Effector memory CD8-positive, alpha-beta T cell (primary cell): Measurements from ENCODE around the gene RREB1.

Experiments used
- ATAC-seq: fragments of 150-1000 bp; cut with Tn5 transposase; replicated peaks from 2 replicates; pipeline ENCODE4 v1.10.0; 2021; ENCODE audit warnings: mild to moderate bottlenecking, moderate library complexity
- DNase-seq, 3 experiments: peaks; one replicate each; pipeline ENCODE4 v3.0.0; 2021
- H3K27ac Mint-ChIP-seq, 2 donors: one replicate each; pipeline ENCODE4 v1.8.0; 2022; ENCODE audit warnings: mild to moderate bottlenecking in 2 of 2, mixed read lengths in 2 of 2, moderate library complexity in 2 of 2
- H3K27me3 Mint-ChIP-seq, 2 donors: one replicate each; pipeline ENCODE4 v1.8.0; 2022; ENCODE audit warnings: mixed read lengths in 2 of 2
- H3K36me3 Mint-ChIP-seq: one replicate; pipeline ENCODE4 v1.8.0; 2022; ENCODE audit warnings: mild to moderate bottlenecking, moderate library complexity, mixed read lengths; ENCODE audit not compliant: insufficient read depth
- H3K4me1 Mint-ChIP-seq, 2 donors: one replicate each; pipeline ENCODE4 v1.8.0; 2022; ENCODE audit warnings: low read depth in 2 of 2, mixed read lengths in 2 of 2
- H3K4me3 Mint-ChIP-seq, 2 donors: one replicate each; pipeline ENCODE4 v1.8.0; 2022; ENCODE audit warnings: mild to moderate bottlenecking in 2 of 2, mixed read lengths in 2 of 2, moderate library complexity in 2 of 2
- H3K9me3 Mint-ChIP-seq, 2 donors: one replicate each; pipeline ENCODE4 v1.8.0; 2022; ENCODE audit warnings: mixed read lengths in 2 of 2

The RREB1 gene

DNA sequence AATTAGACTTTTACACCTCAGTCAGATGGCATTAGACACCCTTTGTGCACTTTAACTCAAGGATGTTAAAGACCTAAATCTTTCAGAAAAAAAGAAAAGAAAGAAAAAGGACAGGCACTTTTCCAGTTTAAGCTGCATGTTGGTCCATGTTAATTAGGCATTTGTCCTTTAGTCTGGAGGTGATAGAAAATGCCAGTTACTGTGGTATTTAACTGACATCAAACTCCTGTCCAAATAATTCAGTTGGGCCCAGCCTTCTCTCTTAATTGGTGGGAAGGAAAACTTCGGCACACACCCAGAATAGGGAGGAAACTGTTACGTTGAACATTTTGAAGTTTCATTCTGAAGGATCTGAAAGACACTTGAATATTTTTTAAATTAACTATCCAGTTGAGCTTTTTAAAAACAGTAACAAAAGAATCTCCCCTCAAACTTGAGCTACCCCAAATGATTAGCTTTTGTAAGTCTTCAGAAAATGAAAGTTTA lies 30.3 kb downstream of the RREB1 start:
- H3K9me3 Mint-ChIP-seq: no peaks in the 10 kb centered on the region
- H3K36me3 Mint-ChIP-seq: peaks cover 2% of the 10 kb centered on the region
- no peak for DNase-seq
- H3K4me3 Mint-ChIP-seq: peak overlapping the region; percentile 70 to 76
- peak overlapping the region; percentile 90 to 91 for H3K27ac Mint-ChIP-seq
- no peak for ATAC-seq
- no peaks in the 10 kb centered on the region for H3K27me3 Mint-ChIP-seq
- H3K4me1 Mint-ChIP-seq: peaks cover 27 to 46% of the 10 kb centered on the region in 2 donors

DNA sequence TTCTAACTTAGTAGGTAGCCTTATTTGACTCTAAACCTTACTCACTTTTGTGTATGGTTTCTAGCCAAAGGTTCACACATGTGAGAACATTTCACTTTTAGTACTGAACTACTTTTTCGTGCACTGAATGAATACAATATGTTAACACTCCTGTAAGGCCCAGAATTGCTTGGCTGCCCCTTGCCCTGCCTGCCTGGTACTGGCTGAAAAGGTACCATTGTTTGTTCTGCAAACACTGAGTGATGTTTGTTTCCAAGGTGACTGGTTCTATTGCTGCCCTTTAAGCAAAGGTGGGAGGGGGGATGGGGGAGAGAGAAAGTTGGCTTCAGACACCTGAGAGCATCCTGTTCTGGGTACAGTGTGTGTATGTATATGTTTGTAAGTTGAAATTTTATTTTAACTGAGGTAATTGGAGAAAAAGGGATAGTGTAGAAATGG lies 31.2 kb downstream of the RREB1 start:
- Mint-ChIP-seq H3K27ac (peak overlapping the region; percentile 72 to 91), H3K9me3 (no peaks in the 10 kb centered on the region), H3K4me1 (peaks cover 28 to 54% of the 10 kb centered on the region in 2 donors), H3K36me3 (no peaks in the 10 kb centered on the region), H3K27me3 (no peaks in the 10 kb centered on the region), H3K4me3 (peak overlapping the region; percentile 3 to 78)
- ATAC-seq: peak; percentile 34
- peak in 2 of 3 experiments; percentile 23 to 40 for DNase-seq

DNA sequence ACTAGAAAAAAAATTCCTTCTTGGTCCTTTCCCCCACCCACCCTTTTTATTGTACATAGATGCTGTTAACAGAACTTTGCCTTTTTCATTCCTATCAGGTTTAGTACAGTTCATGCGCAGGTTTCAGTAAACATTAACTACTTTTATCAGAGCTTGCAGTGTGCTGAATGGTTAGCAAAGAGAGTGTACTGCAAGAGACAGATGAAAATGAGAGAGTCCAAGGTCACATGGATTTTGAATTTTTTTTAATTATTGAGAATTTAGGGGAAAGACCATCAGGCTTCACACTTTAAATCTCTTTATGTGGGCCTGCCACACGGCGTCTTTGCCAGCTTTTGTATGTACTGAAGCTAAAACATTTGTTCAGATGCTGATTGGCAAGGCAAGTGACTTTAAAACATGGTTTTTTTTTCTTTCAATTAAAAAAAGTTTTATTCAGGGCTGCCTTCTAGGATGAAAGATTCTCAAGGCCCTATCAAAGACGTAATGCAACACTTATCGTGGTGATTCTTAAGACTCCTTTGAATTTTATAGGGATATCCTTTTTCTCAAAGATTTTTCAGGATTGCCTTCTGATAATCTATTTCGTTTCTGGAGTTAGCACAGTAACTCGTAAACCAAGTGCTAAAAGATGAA lies 32.2 kb downstream of the RREB1 start:
- Mint-ChIP-seq H3K36me3 (no peaks in the 10 kb centered on the region), H3K9me3 (no peaks in the 10 kb centered on the region), H3K4me1 (peaks cover 28 to 59% of the 10 kb centered on the region in 2 donors), H3K27me3 (no peaks in the 10 kb centered on the region), H3K27ac (peak overlapping the region; percentile 72 to 91), H3K4me3 (peak overlapping the region; percentile 78 to 79)
- ATAC-seq (no peak), DNase-seq (no peak)

DNA sequence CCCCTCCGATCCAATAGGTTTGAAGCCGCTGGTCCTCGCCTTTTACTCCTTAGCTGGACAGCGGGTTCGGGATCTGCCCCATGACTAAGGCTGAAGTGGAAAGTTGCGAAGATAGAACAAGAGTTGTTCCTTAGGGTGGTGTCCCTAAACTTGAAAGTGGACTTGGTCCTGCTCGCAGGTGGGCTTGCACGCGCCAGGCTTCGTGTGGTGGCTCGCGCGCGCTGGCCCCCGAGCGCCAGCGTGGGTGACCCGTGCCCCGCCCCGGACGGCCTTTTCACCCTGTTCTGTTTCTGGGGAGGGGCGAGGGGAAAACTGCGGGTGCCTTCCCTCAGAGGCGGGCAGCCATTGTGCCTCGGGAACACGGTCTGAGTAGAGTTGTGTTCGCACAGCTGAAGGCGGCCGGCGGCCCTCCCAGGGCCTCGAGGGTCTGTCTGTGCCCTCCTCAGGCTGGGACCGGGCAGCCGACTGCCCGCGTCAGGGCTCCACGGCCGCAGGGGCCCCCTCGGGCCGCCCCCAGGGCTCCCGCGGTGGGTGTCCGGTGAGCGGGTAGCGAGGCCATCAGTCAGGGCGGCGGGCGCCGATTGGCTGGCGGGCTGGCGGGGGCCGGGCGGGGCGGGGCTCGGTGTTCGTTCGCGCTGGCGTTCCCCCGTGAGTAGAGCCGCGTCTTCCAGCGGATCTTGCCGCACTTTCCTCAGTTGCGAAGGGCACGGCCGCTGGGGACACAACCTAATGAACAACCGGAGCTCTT lies 33.0 kb downstream of the RREB1 start:
- ATAC-seq: peak; percentile 85
- Mint-ChIP-seq H3K4me1 (peaks cover 31 to 60% of the 10 kb centered on the region in 2 donors), H3K36me3 (no peaks in the 10 kb centered on the region)

DNA sequence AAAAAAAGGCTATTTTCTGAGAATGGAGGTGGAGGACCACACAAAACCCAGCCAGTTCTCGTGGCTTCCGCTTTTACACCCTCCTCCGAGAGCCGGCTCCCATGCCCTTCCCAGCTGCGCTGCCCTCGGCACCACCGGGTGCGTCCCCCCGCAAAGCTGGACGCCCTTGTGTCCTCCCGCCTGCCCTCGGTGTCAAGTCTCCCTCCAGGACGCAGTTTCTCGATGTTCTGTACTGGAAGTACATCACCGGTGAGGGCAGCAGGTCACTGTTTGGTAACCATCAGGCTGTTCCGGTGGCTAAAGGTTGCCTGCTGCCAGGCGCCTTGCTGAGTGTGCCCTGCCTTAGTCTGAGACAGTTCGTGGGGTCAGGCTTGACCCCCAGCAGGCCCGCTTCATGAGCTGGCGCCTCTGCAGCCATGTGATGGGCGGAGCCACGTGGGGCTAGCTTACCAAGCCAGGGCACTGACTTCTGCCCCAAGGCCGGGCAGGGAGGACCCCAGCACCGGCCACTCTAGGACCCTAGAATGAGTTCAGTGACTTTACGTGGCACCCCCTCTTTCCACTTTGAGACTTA lies 34.6 kb downstream of the RREB1 start:
- H3K27me3 Mint-ChIP-seq: no peaks in the 10 kb centered on the region
- no peaks in the 10 kb centered on the region for H3K9me3 Mint-ChIP-seq
- peaks cover 39 to 69% of the 10 kb centered on the region in 2 donors for H3K4me1 Mint-ChIP-seq
- DNase-seq (no peak), ATAC-seq (no peak)
- peaks cover 6% of the 10 kb centered on the region for H3K36me3 Mint-ChIP-seq
- H3K4me3 Mint-ChIP-seq: peak overlapping the region; percentile 38 to 65
- H3K27ac Mint-ChIP-seq: peak overlapping the region in 1 of 2 donors; percentile 22

More for the DNA sequence above, 33.0 kb downstream of the RREB1 start:
- H3K27me3 Mint-ChIP-seq: no peaks in the 10 kb centered on the region
- no peaks in the 10 kb centered on the region for H3K9me3 Mint-ChIP-seq
- H3K4me3 Mint-ChIP-seq: peak overlapping the region; percentile 78 to 79
- peak; percentile 62 to 69 (median 67) for DNase-seq
- peak overlapping the region; percentile 68 to 87 for H3K27ac Mint-ChIP-seq

DNA sequence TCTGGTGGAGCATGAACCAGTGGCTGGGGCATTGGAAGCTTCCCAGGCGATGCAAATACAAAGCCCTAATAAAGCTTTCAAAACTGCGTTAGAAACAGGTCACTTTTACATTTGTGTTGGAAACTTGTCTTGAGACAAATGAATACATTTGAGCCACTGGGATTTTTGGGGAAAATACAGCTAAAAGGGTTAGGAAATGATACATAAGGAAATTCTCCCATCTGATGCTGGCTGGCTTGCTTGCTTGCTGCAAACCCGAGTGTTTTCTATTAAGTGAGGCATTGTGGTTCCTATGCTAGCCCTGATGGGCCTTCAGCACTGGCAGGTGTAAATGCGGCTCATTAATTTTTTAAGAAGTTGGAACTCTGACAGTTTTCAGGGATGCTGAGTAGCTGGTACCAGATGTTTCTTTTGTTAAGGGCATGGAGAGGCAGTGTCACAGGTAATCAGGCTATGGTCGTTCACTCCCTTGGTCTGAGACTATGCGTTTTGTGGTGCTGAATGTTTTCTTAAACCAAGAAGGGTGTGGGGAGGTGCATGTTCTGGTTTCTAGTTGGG lies 35.2 kb downstream of the RREB1 start:
- H3K27me3 Mint-ChIP-seq: no peaks in the 10 kb centered on the region
- ATAC-seq (no peak), DNase-seq (no peak)
- peak overlapping the region; percentile 38 to 65 for H3K4me3 Mint-ChIP-seq
- H3K36me3 Mint-ChIP-seq: peaks cover 6% of the 10 kb centered on the region
- no peaks in the 10 kb centered on the region for H3K9me3 Mint-ChIP-seq
- H3K4me1 Mint-ChIP-seq: peaks cover 40 to 68% of the 10 kb centered on the region in 2 donors
- peak overlapping the region in 1 of 2 donors; percentile 22 for H3K27ac Mint-ChIP-seq

DNA sequence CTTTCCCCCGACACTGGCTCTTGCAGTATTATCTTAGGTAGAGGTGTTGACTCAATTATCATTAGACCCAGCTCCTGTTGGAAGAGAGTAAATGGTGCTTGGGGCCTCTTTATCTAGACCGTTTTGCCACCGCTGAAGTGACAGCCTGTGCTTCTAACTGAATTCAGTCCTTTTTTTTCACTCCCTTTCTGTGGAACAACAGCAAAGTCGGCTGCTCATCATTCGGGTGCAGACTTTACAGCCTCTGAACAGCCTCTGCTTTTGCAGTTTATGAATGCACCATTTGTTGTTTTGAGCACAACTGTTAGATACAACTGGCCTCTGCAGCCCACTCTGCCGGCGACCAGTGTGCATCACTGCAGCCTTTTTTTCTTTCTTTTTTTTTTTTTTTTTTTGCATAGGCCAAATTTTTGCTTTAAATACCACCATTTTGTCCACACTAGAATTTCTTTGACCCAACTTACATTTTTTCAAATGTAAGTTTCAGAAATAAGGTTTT lies 35.8 kb downstream of the RREB1 start:
- Mint-ChIP-seq H3K4me3 (no peak overlapping the region), H3K36me3 (peaks cover 6% of the 10 kb centered on the region), H3K4me1 (peaks cover 39 to 63% of the 10 kb centered on the region in 2 donors), H3K27ac (no peak overlapping the region), H3K9me3 (no peaks in the 10 kb centered on the region), H3K27me3 (no peaks in the 10 kb centered on the region)
- DNase-seq (no peak), ATAC-seq (no peak)

DNA sequence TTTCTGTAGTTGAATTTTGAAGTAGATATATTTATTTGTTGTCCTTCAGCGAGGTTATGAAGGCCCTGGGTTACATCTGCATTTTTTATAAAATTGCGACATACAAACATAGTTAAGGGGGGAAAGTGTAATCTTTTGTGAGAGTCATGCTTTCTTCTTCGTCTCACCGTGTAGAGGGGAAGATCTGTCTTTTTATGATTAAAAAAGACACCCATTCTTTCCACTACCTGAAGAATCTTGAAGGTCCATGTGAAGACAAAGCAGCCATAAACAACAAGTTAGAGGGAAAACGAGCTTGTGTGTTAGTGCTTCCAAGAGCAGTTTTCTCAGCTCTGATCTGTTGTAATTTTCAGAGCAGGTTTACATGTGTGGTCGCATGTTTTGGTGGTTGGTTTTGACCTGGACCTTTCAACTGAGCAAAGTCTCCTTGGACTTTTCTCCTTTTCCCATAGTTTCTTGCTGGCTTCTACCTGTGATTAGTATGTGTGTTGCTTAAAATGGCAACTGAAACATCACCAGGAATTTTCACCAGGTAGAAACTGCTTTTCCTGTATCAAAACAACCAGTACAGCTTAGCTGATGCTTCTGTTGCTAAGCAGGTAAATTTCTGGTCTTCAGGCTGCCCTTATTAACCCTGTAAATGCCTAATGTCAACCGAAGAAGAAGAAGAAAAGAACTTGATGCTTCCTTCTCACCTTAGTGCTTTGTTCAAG lies 37.3 kb downstream of the RREB1 start:
- peak overlapping the region; percentile 25 to 71 for H3K27ac Mint-ChIP-seq
- H3K4me1 Mint-ChIP-seq: peaks cover 35 to 63% of the 10 kb centered on the region in 2 donors
- H3K9me3 Mint-ChIP-seq: no peaks in the 10 kb centered on the region
- peak overlapping the region in 1 of 2 donors; percentile 27 for H3K4me3 Mint-ChIP-seq
- no peak for ATAC-seq
- peaks cover 6% of the 10 kb centered on the region for H3K36me3 Mint-ChIP-seq
- DNase-seq: no peak
- no peaks in the 10 kb centered on the region for H3K27me3 Mint-ChIP-seq

DNA sequence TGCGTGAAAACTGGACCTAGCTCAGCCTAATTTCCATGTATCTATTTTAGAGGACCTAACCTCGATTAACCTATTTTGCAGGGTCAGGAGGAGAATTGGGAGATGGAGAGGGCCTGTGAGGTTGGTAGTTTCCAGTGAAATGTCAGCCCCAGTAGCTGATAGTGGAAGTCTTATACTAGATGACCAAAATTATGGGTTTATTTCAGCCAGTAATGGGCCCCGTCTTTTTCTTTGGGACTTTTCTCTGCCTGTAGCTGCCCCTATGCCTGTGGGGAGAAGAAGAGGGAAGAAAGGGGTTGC lies 37.8 kb downstream of the RREB1 start:
- ATAC-seq (no peak), DNase-seq (no peak)
- H3K36me3 Mint-ChIP-seq: peaks cover 6% of the 10 kb centered on the region
- no peaks in the 10 kb centered on the region for H3K9me3 Mint-ChIP-seq
- H3K27ac Mint-ChIP-seq: peak overlapping the region in 1 of 2 donors; percentile 71
- peak overlapping the region; percentile 27 to 49 for H3K4me3 Mint-ChIP-seq
- peaks cover 41 to 66% of the 10 kb centered on the region in 2 donors for H3K4me1 Mint-ChIP-seq
- no peaks in the 10 kb centered on the region for H3K27me3 Mint-ChIP-seq

DNA sequence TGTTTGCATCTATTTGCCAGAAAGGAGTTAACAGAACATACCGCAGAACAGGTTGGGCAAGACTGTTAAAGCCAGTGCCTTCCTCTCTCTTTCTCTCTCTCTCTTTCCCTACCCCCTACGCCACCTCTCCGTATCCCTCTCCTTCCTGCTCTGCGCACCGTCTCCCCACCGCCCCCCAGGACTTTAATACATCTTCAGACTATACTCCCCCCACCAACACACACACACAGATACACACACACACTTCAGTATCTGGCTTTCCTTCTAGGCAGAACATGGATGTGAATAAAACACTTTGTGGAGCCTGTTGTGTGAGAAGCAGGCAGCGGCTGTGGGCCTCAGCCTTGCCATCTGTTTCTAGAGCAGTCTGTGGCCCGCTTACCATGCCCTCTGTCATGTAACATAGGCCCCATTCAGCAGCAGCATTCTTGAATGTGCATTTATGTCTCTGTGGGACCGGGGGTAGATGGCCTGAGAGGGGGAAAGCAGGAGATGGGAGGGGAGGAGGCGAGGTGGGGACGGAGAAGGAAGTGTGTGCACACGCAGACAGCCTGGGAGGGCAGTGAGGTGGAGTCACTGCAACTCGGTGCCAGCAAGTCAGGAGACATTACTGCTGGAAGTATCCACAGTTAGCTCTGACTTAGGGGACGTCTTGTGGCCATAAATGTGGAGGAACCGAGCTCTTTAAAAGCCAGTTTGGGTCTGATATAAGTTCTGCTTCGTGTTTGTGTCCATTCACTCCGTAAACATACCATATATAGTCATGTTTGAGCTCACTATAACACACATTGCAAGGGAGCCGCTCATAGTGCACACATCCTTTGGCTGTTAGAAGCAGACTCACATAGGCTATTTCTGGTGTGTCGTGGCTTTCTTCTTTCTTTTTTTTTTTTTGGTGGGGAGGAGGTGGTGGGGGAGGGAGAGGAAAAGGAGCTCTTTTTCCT lies 38.4 kb downstream of the RREB1 start:
- Mint-ChIP-seq H3K27ac (peak overlapping the region; percentile 65 to 71), H3K9me3 (no peaks in the 10 kb centered on the region), H3K36me3 (peaks cover 9% of the 10 kb centered on the region), H3K27me3 (no peaks in the 10 kb centered on the region), H3K4me1 (peaks cover 45 to 69% of the 10 kb centered on the region in 2 donors), H3K4me3 (peak overlapping the region; percentile 44 to 49)
- ATAC-seq (peak; percentile 46), DNase-seq (no peak)

DNA sequence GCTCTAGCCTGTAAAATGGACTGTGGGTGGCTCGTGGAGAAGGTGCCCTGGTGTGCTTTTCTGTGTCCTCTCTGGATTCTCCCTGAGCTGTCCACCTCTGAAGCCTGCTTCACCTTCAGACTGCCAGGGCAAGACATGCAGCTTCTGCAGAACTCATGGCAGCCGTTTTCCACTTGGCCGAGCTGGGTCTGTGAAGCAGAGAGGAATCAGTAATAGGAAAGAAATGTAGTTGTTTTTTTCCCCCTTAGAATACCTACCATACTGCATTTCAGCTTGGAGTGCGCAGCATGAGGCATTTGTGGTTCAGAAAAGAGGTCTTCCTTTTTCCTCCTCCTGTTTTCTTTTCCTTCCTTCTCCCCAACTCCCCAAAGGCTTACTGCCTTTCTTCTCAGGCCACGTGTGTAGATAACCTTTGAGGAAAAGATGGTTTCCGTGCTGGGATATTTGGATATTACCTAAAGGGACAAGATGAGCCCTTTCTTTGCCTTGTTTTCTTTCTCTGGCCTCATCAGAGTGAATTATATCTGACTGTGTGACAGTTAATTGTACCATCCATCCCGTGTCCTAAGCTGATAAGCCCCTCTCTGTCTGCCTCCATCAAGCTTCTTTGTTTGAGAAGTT lies 39.4 kb downstream of the RREB1 start:
- no peak for ATAC-seq
- H3K27ac Mint-ChIP-seq: peak overlapping the region; percentile 65 to 71
- H3K4me3 Mint-ChIP-seq: peak overlapping the region in 1 of 2 donors; percentile 44
- peaks cover 53 to 70% of the 10 kb centered on the region in 2 donors for H3K4me1 Mint-ChIP-seq
- peaks cover 9% of the 10 kb centered on the region for H3K36me3 Mint-ChIP-seq
- H3K27me3 Mint-ChIP-seq: no peaks in the 10 kb centered on the region
- no peak for DNase-seq
- no peaks in the 10 kb centered on the region for H3K9me3 Mint-ChIP-seq
